Gastroesophageal sphincter (tissue), 3 donors: Measurements from ENCODE around the gene RBBP8NL.

ENCODE experiments used
- CTCF ChIP-seq, 4 experiments: fragments of 200-600 bp in 2 of 4; fragments of 450-650 bp in 2 of 4; sonication (generic) in 1 of 4; IDR thresholded peaks; one replicate each; pipeline ENCODE4 v1.5.1; 2017 to 2019; ENCODE audit warnings: antibody characterized with exemption in 4 of 4, mild to moderate bottlenecking in 2 of 4, moderate library complexity in 2 of 4
- EP300 ChIP-seq: sonication (generic); formaldehyde crosslinking; IDR thresholded peaks from one replicate; pipeline ENCODE4 v1.6.1; 2017; ENCODE audit warnings: antibody characterized with exemption, mild to moderate bottlenecking
- POLR2A ChIP-seq, 2 donors: fragments of 450-650 bp; IDR thresholded peaks; one replicate each; pipeline ENCODE4 v1.6.1; 2017; ENCODE audit warnings: antibody characterized with exemption in 2 of 2, mild to moderate bottlenecking in 2 of 2, moderate library complexity in 1 of 2

- TF ChIP-seq EP300 (no peak), CTCF (IDR thresholded peaks at IDR 0.05) (no peak), POLR2A (IDR thresholded peaks at IDR 0.05) (no peak)
Observed at GRCh38 chr20:62437496-62437895, 10.2 kb upstream of the RBBP8NL start.
